ENCODE measurements around the gene CNTNAP3B. TPM values are rescaled to one million over a fixed set of nuclear protein-coding genes. Genes with fewer than 3 reads are reported as not detected.
"Not testable (repeated sequence)": the region's sequence is repeated elsewhere in the genome, so short reads cannot be mapped to it uniquely, and the experiment has no call there.

Gene CNTNAP3B
- total RNA-seq, 2 experiments from 2014 or later: not detected

DNA sequence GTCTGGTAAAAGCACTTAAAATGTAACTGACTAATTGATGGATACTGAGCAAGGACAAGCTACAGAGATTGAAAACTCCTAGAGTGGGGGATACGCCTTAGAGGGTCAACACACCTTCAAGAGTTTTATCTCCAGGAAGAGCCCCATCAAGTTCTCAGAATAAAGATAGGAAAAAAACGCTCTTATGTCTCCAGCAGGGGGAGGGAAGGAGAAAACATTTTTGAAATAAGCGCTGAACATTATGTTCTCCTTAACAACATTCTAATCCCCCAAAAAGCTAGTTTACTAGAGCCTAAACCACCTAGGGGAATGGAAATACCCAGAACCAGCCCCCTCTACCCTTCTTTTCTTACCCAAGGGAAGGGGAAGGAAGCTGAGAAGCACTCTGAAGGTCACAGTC lies 187.5 kb downstream of the CNTNAP3B start:
- ATAC-seq; POLR2A ChIA-PET; H3K36me3 Mint-ChIP-seq (ENCODE audit: low read depth); DNase-seq; H3K27ac Mint-ChIP-seq; H3K4me3 Mint-ChIP-seq; CTCF ChIA-PET; H3K27me3 Mint-ChIP-seq; intact Hi-C loops (cut with DNase I, micrococcal nuclease); H3K4me1 Mint-ChIP-seq; H3K9me3 Mint-ChIP-seq (ENCODE audit: low read depth): not testable (repeated sequence)

DNA sequence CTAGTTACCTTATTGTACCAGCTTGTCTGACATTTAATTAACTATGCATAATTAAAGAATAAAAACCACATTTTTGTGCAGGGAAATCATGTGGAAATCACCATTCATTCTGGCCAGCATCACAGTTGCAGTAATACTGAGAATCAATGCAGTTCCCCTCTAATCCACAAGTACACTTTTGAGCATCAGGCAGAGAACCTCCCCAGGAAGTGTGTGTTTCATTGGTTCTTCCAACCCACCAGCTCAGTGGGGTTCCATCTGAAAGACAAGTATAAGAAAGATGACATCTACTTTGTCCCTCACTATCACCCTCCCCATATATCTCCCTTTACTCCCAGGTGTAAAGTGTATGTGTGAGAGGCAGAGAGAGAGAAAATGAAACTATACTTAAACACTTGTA lies 191.1 kb downstream of the CNTNAP3B start:
- H3K4me3 Mint-ChIP-seq; H3K27ac Mint-ChIP-seq; intact Hi-C loops (cut with DNase I, micrococcal nuclease); ATAC-seq; POLR2A ChIA-PET; H3K9me3 Mint-ChIP-seq (ENCODE audit: low read depth); CTCF ChIA-PET; DNase-seq; H3K4me1 Mint-ChIP-seq; H3K27me3 Mint-ChIP-seq; H3K36me3 Mint-ChIP-seq (ENCODE audit: low read depth): not testable (repeated sequence)

DNA sequence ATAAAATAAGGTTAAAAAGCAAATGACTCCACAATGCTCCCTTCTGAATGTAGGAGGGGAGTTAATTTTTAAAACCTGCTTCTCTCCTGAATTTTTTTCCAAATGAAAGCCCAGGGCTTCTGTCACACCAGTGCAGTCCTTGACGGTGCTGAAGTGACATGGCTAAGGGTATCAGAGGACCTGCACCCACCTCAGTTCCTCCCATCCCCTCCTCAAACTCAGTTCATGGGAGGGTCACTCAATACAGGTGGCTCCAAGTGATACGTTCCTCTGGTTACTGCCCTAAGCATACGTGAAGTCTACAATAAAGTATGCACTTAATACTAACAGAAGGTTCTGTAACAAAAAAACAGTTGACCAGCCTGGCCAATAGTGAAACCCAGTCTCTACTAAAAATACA lies 193.5 kb downstream of the CNTNAP3B start:
- POLR2A ChIA-PET; CTCF ChIA-PET; H3K27ac Mint-ChIP-seq; H3K4me1 Mint-ChIP-seq; H3K4me3 Mint-ChIP-seq; H3K9me3 Mint-ChIP-seq (ENCODE audit: low read depth); intact Hi-C loops (cut with DNase I, micrococcal nuclease); H3K36me3 Mint-ChIP-seq (ENCODE audit: low read depth); ATAC-seq; DNase-seq; H3K27me3 Mint-ChIP-seq: not testable (repeated sequence)

DNA sequence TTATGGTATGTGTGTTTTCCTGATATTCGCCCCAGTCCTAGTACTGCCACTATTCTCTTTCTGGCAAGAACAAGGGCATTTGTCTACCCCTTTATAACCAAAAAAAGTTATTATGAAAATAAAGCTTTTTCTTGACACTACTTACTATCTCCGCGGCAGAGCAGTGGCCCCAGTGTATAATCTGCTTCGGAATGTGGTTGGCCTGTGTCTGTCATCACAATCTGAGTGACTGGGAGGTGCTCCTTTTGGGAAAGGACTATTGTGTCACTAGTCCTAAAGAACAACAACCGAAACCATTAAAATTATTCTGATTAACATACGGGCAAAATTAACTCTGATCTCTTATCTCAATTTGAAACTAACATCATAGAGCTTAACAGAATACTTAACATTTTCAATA lies 200.1 kb downstream of the CNTNAP3B start:
- POLR2A ChIA-PET; CTCF ChIA-PET; H3K4me3 Mint-ChIP-seq; intact Hi-C loops (cut with DNase I, micrococcal nuclease); DNase-seq; H3K36me3 Mint-ChIP-seq (ENCODE audit: low read depth); H3K9me3 Mint-ChIP-seq (ENCODE audit: low read depth); H3K27me3 Mint-ChIP-seq; H3K27ac Mint-ChIP-seq; H3K4me1 Mint-ChIP-seq; ATAC-seq: not testable (repeated sequence)

DNA sequence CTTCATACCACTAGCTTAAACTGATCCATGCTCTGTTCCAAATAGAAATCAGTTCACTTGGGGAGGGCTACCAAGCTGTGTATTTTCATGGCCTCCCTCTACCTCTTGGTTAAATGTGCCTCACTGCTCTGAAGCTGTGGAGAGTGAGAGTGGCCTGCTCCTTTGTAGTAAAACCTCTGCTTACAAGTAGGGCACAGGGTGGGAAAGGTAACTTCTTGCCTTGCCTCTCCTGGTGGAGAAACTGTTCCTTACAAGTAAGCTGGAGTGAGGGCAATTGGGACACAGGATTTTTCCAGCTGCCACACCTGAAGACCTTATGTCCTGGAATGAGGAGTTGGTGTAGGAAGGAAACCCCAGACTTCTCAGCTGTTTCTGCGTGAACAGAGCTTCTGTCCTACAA lies 211.9 kb downstream of the CNTNAP3B start:
- H3K36me3 Mint-ChIP-seq (ENCODE audit: low read depth); DNase-seq; ATAC-seq; intact Hi-C loops (cut with DNase I, micrococcal nuclease); H3K4me3 Mint-ChIP-seq; CTCF ChIA-PET; H3K27ac Mint-ChIP-seq; POLR2A ChIA-PET; H3K4me1 Mint-ChIP-seq; H3K27me3 Mint-ChIP-seq; H3K9me3 Mint-ChIP-seq (ENCODE audit: low read depth): not testable (repeated sequence)

DNA sequence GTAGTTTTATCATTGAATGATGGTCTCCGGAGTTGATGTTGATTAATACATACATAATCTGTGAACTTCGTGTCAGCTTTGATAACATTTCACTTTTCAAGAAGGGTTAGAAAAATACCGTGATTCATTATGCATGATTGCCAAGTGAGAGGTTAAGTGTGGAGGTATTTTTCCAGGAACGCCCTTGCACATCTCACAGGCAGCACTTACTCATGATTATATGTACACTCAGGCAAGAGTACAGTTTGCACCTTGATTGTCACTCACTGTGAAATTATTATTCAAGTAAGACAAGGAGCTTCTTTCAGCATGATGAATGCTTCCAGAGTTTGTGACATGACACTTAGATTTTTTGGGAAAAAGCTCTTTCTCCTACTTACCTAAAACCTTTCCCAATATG lies 223.7 kb downstream of the CNTNAP3B start:
- H3K4me1 Mint-ChIP-seq; DNase-seq; ATAC-seq; H3K27me3 Mint-ChIP-seq; H3K27ac Mint-ChIP-seq; intact Hi-C loops (cut with DNase I, micrococcal nuclease); H3K4me3 Mint-ChIP-seq; POLR2A ChIA-PET; H3K9me3 Mint-ChIP-seq (ENCODE audit: low read depth); H3K36me3 Mint-ChIP-seq (ENCODE audit: low read depth); CTCF ChIA-PET: not testable (repeated sequence)

DNA sequence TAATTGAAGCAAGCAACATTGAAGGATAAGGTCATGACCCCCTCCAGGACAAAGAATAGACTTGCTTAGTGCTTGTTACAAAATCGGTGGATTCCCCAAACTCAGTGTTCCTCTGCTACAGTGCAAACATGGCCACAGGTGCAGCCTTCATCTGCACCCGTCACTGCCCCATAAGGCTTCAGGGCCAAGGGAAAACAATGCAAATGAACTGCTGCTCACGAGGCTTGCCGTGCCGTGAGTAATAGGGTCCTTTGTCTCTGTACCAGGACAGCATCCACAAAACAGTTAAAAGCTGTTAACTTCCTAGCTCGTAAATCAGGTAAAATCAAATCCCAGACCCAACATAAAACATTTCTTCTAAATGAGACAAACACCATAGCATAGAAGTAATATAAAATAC lies 226.5 kb downstream of the CNTNAP3B start:
- H3K36me3 Mint-ChIP-seq (ENCODE audit: low read depth); DNase-seq; ATAC-seq; POLR2A ChIA-PET; H3K27me3 Mint-ChIP-seq; intact Hi-C loops (cut with DNase I, micrococcal nuclease); H3K4me3 Mint-ChIP-seq; H3K4me1 Mint-ChIP-seq; CTCF ChIA-PET; H3K9me3 Mint-ChIP-seq (ENCODE audit: low read depth); H3K27ac Mint-ChIP-seq: not testable (repeated sequence)

DNA sequence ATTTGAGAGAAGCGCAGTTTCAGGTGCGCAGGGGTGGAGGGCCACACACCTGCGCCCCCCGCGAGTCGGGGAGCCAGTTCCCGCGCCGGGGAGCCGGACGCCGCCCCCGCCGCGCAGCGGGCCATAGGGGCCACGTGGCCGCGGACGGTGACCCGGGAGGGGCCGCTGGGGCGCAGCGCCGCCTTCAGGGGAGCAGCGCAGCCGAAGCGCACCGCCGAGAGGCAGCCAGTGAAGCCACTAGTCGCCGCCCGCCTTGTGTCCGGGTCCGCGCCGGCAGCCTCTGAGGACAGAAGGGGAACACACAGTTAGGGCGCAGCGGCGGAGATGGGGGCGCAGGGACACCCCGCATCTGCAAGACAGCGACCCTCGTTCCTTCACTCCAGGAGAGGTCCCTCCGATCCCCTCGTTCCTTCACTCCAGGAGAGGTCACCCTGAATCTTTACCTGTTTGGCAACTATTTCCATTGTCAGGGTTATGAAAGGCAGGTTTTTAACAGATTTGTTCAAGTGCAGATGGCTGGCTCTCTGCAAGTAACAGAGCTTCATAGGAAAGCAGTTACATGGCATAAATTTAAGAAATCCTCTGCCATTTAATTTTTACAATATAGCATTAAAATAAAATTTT lies 230.4 kb downstream of the CNTNAP3B start:
- H3K36me3 Mint-ChIP-seq (ENCODE audit: low read depth); POLR2A ChIA-PET; H3K4me3 Mint-ChIP-seq; DNase-seq; H3K27me3 Mint-ChIP-seq; CTCF ChIA-PET; H3K4me1 Mint-ChIP-seq; H3K27ac Mint-ChIP-seq; ATAC-seq; H3K9me3 Mint-ChIP-seq (ENCODE audit: low read depth); intact Hi-C loops (cut with DNase I, micrococcal nuclease): not testable (repeated sequence)

DNA sequence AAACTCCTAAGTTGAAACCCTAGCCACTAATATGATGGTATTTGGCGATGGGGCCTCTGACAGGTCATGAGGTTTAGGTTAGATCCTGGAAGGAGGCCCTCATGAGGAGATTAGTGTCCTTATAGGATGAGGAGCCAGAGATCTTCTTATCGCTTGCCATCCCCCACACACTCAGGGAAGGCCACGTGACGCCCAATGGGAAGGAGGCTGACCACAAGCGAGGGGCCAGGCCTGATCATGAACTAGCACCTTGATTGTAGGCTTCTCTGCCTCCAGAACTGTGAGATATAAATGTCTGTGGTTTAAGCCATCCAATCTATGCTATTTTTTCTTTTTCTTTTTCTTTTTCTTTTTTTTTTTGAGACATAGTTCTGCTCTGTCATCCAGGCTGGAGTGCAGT lies 254.7 kb downstream of the CNTNAP3B start:
- H3K4me3 Mint-ChIP-seq; intact Hi-C loops (cut with DNase I, micrococcal nuclease); H3K36me3 Mint-ChIP-seq (ENCODE audit: low read depth); H3K27me3 Mint-ChIP-seq; ATAC-seq; DNase-seq; POLR2A ChIA-PET; H3K27ac Mint-ChIP-seq; H3K9me3 Mint-ChIP-seq (ENCODE audit: low read depth); H3K4me1 Mint-ChIP-seq; CTCF ChIA-PET: not testable (repeated sequence)

DNA sequence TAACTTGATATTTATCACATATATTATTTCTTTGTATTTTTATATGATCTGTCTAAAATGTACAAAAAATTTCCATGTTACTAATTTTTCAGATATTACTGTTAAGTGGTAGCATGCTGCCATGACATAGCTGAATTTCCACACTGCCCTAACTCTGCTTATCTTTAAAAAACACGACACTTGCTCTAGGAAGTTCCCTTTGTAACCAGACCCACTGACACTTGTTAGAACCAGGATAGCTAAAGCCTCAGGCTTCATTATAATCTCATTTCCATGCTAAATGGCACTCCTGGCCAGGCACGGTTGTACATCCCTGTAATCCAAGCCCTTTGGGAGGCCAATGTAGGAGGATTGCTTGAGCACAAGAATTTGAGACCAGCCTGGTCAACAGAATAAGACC lies 273.8 kb downstream of the CNTNAP3B start:
- ATAC-seq; DNase-seq; H3K9me3 Mint-ChIP-seq (ENCODE audit: low read depth); intact Hi-C loops (cut with DNase I, micrococcal nuclease); H3K27ac Mint-ChIP-seq; H3K27me3 Mint-ChIP-seq; H3K4me1 Mint-ChIP-seq; POLR2A ChIA-PET; H3K4me3 Mint-ChIP-seq; CTCF ChIA-PET; H3K36me3 Mint-ChIP-seq (ENCODE audit: low read depth): not testable (repeated sequence)

DNA sequence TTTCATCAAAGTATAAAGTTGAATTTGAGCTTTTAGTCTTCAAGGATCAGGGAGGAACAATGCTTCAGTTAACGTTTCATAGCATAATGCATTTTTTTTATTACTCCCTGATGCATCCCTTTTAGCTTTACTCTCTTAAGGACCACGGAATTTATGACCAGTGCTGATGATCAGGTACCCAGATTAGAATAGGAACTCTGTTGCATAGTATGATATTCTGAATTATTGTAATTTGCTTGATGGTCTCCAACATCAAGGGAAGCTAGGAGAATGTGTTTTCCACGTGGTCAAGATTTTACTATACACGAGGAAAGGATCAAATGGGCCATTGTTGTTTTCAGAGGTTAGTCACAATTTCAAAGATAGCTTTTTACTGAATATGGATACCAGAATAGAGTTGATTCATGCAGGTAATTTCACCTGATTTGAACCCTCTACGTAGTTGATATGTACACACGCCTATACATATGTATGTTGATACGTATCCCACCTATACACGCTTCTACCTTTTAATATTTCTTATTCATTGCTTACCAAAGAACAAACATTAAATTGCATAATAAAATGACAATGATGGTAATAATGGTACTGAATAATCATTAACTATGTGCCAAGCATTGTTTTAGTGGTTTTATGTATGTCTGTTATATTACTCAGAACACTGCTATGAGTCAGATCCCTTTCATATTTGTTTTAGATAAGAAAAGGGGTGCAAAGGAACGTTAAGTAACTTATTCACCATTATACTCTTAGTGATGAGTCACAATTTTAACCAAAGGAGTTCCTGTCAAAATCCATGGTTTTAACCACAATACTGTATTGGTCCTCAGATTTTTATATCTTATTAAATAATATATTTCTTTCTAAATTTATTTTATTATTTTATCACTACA lies 277.1 kb downstream of the CNTNAP3B start:
- H3K27me3 Mint-ChIP-seq; H3K9me3 Mint-ChIP-seq (ENCODE audit: low read depth); DNase-seq; intact Hi-C loops (cut with DNase I, micrococcal nuclease); ATAC-seq; H3K36me3 Mint-ChIP-seq (ENCODE audit: low read depth); POLR2A ChIA-PET; H3K27ac Mint-ChIP-seq; CTCF ChIA-PET; H3K4me3 Mint-ChIP-seq; H3K4me1 Mint-ChIP-seq: not testable (repeated sequence)

DNA sequence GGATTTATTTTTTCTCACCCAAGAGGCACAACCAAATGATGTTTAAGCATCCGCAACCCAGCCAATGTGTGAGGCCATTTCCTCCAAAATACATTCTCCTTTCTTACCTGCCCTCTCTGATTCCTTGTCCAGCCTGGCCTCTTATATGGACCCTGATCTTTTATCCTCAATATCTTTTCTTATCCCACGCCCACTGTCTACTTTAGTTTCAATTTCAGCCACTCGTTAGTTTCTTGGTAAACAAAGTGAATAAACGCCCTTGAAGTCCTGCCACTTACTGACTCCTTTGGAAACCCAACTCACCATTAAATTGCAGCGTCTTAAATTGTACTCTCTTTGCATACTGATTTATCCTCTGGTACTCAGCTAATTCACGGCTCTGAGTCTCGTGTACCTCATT lies 281.4 kb downstream of the CNTNAP3B start:
- DNase-seq; H3K9me3 Mint-ChIP-seq (ENCODE audit: low read depth); H3K36me3 Mint-ChIP-seq (ENCODE audit: low read depth); ATAC-seq; H3K27ac Mint-ChIP-seq; intact Hi-C loops (cut with DNase I, micrococcal nuclease); H3K27me3 Mint-ChIP-seq; H3K4me3 Mint-ChIP-seq; POLR2A ChIA-PET; CTCF ChIA-PET; H3K4me1 Mint-ChIP-seq: not testable (repeated sequence)

Data from activated CD4-positive, alpha-beta T cell treated with anti-CD3 and anti-CD28 coated beads for 36 hours (primary cell).